ENCODE measurements around the gene MLF2. TPM values are rescaled to one million over a fixed set of nuclear protein-coding genes. Genes with fewer than 3 reads are reported as not detected.

MLF2 gene
- total RNA-seq, 2 experiments from 2014 or later: 114 to 121 TPM

DNA sequence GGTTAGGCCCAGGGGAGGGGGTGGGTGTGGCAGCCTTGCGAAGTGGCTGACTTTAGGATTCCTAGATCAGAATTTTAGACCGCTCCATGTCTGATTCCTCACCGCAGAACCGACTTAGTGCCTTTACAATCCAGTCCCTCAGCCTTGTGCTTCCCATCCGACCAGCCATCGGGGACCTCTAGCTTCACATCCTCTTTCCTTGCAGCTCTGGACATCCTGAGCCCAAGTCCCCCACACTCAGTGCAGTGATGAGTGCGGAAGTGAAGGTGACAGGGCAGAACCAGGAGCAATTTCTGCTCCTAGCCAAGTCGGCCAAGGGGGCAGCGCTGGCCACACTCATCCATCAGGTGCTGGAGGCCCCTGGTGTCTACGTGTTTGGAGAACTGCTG, 28.5 kb downstream of the MLF2 start:
- peak overlapping the region; percentile 68 to 88 for H3K27ac ChIP-seq (ENCODE audit: low read depth in 1 of 2, low read length in 2 of 2)
- ATAC-seq (ENCODE audit: poor library complexity): peak; percentile 21
- ChIA-PET CTCF (interaction anchor here (0.8 to 2.4 kb wide), 8 partner anchors 28 to 213 kb away, joined by 3 to 15 read pairs (median 5); partner anchors contain the start of genes MLF2, USP5 and ZNF384), POLR2A (interaction anchor here (0.6 to 3.3 kb wide), 38 partner anchors 11 to 389 kb away, joined by 3 to 164 read pairs (median 7); partner anchors contain the start of genes C12orf57, CD4, CDCA3 and ENO2)
- H3K4me1 Mint-ChIP-seq (ENCODE audit: low read depth): peaks cover 28% of the 10 kb centered on the region
- H3K9me3 ChIP-seq (ENCODE audit: control insufficient read depth in 1 of 2, insufficient read depth in 1 of 2, low read length in 2 of 2): no peaks in the 10 kb centered on the region
- H3K27me3 Mint-ChIP-seq: no peaks in the 10 kb centered on the region
- intact Hi-C loops (cut with DNase I, micrococcal nuclease): loop anchor here (1.0 to 2.0 kb wide), 5 partner anchors 12 to 62 kb away; partner anchors contain the start of genes ING4 (in 2 of the 2), MLF2 (in 1 of the 2) and ZNF384 (in 1 of the 2)
- peaks cover 21% of the 10 kb centered on the region for H3K36me3 ChIP-seq (ENCODE audit: insufficient read depth, low read length)
- H3K9me3 Mint-ChIP-seq: no peaks in the 10 kb centered on the region
- peak overlapping the region; percentile 59 for H3K4me3 ChIP-seq (ENCODE audit: low read length)
- peaks cover 18% of the 10 kb centered on the region for H3K4me1 ChIP-seq (ENCODE audit: insufficient read depth, low read length)
- DNase-seq: peak in 1 of 14 experiments; percentile 5
- TF ChIP-seq, protein P1, sequence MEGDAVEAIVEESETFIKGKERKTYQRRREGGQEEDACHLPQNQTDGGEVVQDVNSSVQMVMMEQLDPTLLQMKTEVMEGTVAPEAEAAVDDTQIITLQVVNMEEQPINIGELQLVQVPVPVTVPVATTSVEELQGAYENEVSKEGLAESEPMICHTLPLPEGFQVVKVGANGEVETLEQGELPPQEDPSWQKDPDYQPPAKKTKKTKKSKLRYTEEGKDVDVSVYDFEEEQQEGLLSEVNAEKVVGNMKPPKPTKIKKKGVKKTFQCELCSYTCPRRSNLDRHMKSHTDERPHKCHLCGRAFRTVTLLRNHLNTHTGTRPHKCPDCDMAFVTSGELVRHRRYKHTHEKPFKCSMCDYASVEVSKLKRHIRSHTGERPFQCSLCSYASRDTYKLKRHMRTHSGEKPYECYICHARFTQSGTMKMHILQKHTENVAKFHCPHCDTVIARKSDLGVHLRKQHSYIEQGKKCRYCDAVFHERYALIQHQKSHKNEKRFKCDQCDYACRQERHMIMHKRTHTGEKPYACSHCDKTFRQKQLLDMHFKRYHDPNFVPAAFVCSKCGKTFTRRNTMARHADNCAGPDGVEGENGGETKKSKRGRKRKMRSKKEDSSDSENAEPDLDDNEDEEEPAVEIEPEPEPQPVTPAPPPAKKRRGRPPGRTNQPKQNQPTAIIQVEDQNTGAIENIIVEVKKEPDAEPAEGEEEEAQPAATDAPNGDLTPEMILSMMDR (IDR thresholded peaks at IDR 0.05): no peak
- peaks cover 39% of the 10 kb centered on the region for H3K36me3 Mint-ChIP-seq (ENCODE audit: low read depth)
- H3K4me3 Mint-ChIP-seq: peak overlapping the region; percentile 87
- H3K27me3 ChIP-seq (ENCODE audit: control insufficient read depth in 1 of 2, insufficient read depth in 2 of 2, low read length in 2 of 2): no peaks in the 10 kb centered on the region
- peak overlapping the region; percentile 83 for H3K27ac Mint-ChIP-seq

DNA sequence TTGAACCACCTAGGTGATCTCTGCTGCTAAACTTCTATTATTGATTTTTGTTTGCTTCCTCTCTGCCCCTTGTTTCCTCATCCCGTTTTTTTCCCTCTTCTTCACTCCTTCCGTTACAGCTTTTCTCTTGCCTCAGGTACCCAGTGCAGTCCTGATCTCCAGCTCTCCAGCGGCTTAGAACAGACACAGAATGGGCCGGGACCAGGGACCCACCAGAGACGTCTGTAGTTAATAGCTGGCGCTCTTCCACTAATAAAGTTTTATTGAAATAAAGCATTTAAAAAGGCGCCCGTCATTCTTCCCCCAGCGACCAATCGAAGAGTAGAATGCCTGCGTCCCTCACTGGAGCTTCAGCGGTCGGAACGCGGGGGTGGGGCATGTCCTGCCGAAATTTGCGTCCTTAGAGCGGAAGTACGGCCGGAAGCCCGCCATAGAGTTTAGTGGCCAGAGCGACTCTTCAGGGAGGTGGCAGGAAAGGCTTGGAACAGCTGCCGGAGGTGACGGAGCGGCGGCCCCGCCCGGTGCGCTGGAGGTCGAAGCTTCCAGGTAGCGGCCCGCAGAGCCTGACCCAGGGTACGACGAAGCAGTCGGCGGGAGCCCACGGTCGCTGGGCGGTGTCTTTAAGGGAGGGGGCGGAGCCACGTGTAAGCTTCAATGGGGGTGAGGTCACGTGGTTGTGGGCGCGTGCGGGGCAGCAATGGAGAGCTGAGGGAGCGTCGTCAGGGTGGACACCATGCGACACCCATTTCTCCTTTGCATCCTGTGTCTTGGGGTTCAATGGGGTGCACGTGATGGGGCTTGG, 29.1 kb downstream of the MLF2 start, which contains the start of gene COPS7A:
COPS7A (plus strand) TSS at position 440 of the 802 bp plus-strand sequence. CDS start 611 bp downstream, outside the sequence.
- POLR2A ChIA-PET: interaction anchor here (0.6 to 3.3 kb wide), 40 partner anchors 12 to 388 kb away, joined by 3 to 164 read pairs (median 7); partner anchors contain the start of genes C12orf57, CD4, CDCA3 and ENO2
- peaks cover 15% of the 10 kb centered on the region for H3K36me3 ChIP-seq (ENCODE audit: insufficient read depth, low read length)
- Mint-ChIP-seq H3K9me3 (no peaks in the 10 kb centered on the region), H3K27ac (peak within 1 kb of the TSS; percentile 83), H3K4me3 (peak within 1 kb of the TSS; percentile 87), H3K27me3 (no peaks in the 10 kb centered on the region), H3K36me3 (ENCODE audit: low read depth) (peaks cover 33% of the 10 kb centered on the region), H3K4me1 (ENCODE audit: low read depth) (peaks cover 28% of the 10 kb centered on the region)
- H3K4me1 ChIP-seq (ENCODE audit: insufficient read depth, low read length): peaks cover 18% of the 10 kb centered on the region
- TF ChIP-seq, protein P1 (IDR thresholded peaks at IDR 0.05): no peak
- H3K27ac ChIP-seq (ENCODE audit: low read depth in 1 of 2, low read length in 2 of 2): peak within 1 kb of the TSS; percentile 68 to 88
- H3K27me3 ChIP-seq (ENCODE audit: control insufficient read depth in 1 of 2, insufficient read depth in 2 of 2, low read length in 2 of 2): no peaks in the 10 kb centered on the region
- H3K9me3 ChIP-seq (ENCODE audit: control insufficient read depth in 1 of 2, insufficient read depth in 1 of 2, low read length in 2 of 2): no peaks in the 10 kb centered on the region
- DNase-seq: peak; percentile 81 to 99 (median 93)
- peak; percentile 84 for ATAC-seq (ENCODE audit: poor library complexity)
- CTCF ChIA-PET: interaction anchor here (0.8 to 2.4 kb wide), 10 partner anchors 29 to 214 kb away, joined by 3 to 15 read pairs (median 4); partner anchors contain the start of genes MLF2, USP5 and ZNF384
- intact Hi-C loops (cut with DNase I, micrococcal nuclease): loop anchor here (1.0 to 2.0 kb wide), 5 partner anchors 12 to 61 kb away; partner anchors contain the start of genes ING4 (in 2 of the 2), ZNF384 (in 2 of the 2) and MLF2 (in 1 of the 2)
- peak within 1 kb of the TSS; percentile 59 for H3K4me3 ChIP-seq (ENCODE audit: low read length)

DNA sequence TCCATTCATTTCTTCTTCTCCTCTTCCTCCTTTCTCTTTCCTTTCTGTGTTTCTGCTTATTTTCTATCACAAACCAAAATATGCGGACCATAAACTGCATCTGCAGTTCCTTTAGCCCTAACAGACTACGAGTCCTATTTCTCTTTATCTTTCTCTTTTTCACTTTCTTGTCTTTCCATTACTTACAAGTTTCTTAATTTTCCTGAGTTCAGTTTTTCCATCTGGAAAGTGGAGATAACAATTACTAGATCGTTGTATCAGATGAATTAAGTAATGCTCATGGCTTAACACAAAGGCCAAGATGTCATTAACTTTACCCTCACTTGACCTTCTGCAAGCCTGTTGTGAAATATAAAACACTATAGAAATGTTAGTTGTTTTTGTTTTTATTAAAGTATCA, 30.1 kb downstream of the MLF2 start:
- Mint-ChIP-seq H3K27me3 (no peaks in the 10 kb centered on the region), H3K27ac (peak overlapping the region; percentile 83), H3K4me1 (ENCODE audit: low read depth) (peaks cover 28% of the 10 kb centered on the region), H3K9me3 (no peaks in the 10 kb centered on the region), H3K36me3 (ENCODE audit: low read depth) (peaks cover 23% of the 10 kb centered on the region), H3K4me3 (no peak overlapping the region)
- peaks cover 5% of the 10 kb centered on the region for H3K36me3 ChIP-seq (ENCODE audit: insufficient read depth, low read length)
- no peaks in the 10 kb centered on the region for H3K9me3 ChIP-seq (ENCODE audit: control insufficient read depth in 1 of 2, insufficient read depth in 1 of 2, low read length in 2 of 2)
- CTCF ChIA-PET: interaction anchor here (0.7 to 1.7 kb wide), 5 partner anchors 34 to 215 kb away, joined by 3 to 15 read pairs (median 5); partner anchors contain the start of gene ZNF384
- TF ChIP-seq, protein P1 (IDR thresholded peaks at IDR 0.05): no peak
- H3K27ac ChIP-seq (ENCODE audit: low read depth in 1 of 2, low read length in 2 of 2): no peak overlapping the region
- ATAC-seq (ENCODE audit: poor library complexity) (no peak), DNase-seq (no peak)
- no peaks in the 10 kb centered on the region for H3K27me3 ChIP-seq (ENCODE audit: control insufficient read depth in 1 of 2, insufficient read depth in 2 of 2, low read length in 2 of 2)
- H3K4me3 ChIP-seq (ENCODE audit: low read length): no peak overlapping the region
- intact Hi-C loops (cut with DNase I, micrococcal nuclease): loop anchor here in 1 of 2 experiments (1.0 kb wide), 1 partner anchor 34 kb away; the partner anchor contains the start of gene ZNF384
- H3K4me1 ChIP-seq (ENCODE audit: insufficient read depth, low read length): peaks cover 16% of the 10 kb centered on the region
- POLR2A ChIA-PET: interaction anchor here (0.6 to 3.3 kb wide), 17 partner anchors 14 to 214 kb away, joined by 3 to 164 read pairs (median 10); partner anchors contain the start of genes CDCA3, MLF2, P3H3 and PTMS

Data from CD4-positive, alpha-beta T cell (primary cell).